ENCODE results near the gene ABCC11.

The ABCC11 gene

DNA sequence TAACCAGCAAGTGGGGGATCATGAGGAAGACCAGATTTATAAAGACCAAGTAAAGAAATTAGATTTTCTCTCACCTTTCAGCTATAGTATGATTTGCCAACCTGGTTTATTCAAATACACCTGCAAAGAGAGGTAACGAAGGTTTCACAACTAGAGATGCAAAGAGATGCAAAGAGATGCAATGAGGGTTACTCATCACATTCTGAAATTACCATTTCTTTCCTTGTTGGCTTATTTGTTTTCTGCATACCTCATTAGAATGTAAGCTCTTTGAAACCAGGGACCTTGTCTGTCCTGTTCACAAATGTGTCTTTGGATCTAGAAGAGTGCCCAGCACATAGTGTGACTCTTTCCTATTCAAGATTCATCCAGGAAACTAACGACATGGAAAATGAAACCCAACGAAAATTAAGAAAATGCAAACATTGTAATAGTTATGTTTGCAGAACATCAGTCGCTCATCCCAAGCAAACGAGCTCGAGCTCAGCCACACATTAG, 12.2 kb downstream of the ABCC11 start:
- no peak overlapping the region for H3K9ac ChIP-seq (ENCODE audit: low read depth, low read length)
- no peaks in the 10 kb centered on the region; the same call in 1 of the 2 replicates for H3K9me3 ChIP-seq (ENCODE audit: control insufficient read depth, insufficient read depth, low read length)

DNA sequence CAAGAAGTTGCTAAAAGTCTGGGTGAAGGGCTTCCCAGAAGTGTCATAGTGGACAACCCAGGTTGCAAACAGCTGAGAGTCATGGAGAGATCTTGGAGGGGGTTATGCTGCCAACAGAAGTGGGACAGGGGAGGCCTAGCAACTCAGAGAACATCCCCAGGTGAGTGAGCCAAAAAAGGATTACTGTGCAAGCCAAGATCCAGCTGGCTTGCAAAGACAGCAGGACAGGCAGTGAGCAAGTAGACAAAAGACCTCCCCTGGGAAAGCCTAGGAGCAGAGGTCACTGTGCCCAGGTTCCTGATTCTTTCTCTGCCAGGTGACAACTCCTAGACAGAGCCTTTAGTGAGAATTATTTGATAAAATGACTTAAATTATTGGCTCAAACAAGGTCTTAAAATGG, 12.7 kb downstream of the ABCC11 start:
- Histone ChIP-seq H3K36me3 (ENCODE audit: insufficient read depth, low read length) (no peaks in the 10 kb centered on the region), H3K9ac (ENCODE audit: low read depth, low read length) (no peak overlapping the region), H3K4me1 (ENCODE audit: insufficient read depth, low read length) (peaks cover 11% of the 10 kb centered on the region; the same call in 1 of the 2 replicates), H3K9me3 (ENCODE audit: control insufficient read depth, insufficient read depth, low read length) (no peaks in the 10 kb centered on the region; the same call in 1 of the 2 replicates)

More for the DNA sequence above, 12.2 kb downstream of the ABCC11 start:
- no peaks in the 10 kb centered on the region for H3K36me3 ChIP-seq (ENCODE audit: insufficient read depth, low read length)
- H3K4me1 ChIP-seq (ENCODE audit: insufficient read depth, low read length): peaks cover 11% of the 10 kb centered on the region; the same call in 1 of the 2 replicates

DNA sequence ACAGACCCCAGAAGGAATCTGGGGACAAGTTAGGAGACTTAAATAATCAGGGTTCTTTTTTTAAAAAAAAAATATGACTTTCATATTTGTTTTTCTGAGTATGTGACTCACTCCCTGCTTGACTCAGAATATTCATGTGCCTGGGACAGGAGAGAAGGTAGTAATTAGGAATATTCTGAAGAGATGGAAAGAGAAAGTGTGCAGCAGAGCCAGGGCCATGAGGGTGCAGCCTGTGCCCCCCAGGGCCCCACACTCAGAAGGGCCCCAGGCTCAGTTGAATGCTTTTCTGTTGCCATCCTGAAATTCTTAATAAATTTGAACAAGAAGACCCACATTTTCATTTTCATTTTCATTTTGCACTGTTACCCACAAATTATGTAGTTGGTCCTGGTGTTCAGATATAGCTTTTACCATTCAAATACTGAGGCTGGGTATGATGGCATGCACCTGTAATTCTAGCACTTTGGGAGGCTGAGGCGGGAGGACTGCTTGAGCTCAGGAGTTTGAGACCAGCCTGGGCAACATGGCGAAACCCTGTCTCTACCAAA, 14.8 kb downstream of the ABCC11 start:
- Histone ChIP-seq H3K4me1 (ENCODE audit: insufficient read depth, low read length) (peaks cover 11% of the 10 kb centered on the region; the same call in 1 of the 2 replicates), H3K9ac (ENCODE audit: low read depth, low read length) (no peak overlapping the region), H3K36me3 (ENCODE audit: insufficient read depth, low read length) (no peaks in the 10 kb centered on the region), H3K9me3 (ENCODE audit: control insufficient read depth, insufficient read depth, low read length) (peaks cover 2% of the 10 kb centered on the region; the same call in 1 of the 2 replicates)

DNA sequence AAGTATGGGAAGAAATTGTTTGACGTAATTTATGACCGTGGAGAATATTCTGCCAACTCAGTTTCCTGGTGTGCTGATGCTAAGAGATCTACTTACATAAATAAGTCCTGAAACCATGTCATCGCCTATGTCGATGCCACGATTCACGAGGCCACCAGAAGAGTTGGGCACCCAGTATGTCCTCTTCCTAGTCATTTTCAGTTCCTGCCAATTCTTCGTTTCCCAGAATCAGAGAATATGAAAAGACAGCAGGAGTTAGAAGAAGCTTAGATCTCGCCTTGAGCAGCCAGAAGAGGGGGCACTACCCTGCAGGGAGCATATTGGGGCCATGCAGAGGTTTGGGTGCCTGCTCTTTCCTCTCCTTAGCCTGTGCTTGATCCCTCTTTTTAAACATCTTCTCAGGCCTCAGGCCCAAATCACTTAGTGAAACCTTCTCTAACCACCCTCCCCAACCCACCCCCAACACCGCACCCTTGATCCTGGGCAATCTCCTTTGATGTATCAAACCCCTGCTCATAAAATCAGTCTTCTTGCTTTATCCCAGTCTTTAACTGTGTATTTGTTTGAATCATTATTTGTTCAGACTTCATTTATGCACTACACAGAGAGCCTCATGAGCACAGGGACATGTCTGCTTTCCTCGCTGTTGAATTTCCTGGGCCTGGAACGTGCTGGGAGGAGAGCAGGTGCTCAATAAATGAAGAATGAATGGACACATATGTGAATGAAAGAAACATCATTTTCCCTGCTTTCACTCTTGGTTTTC, 15.4 kb downstream of the ABCC11 start:
- H3K9me3 ChIP-seq (ENCODE audit: control insufficient read depth, insufficient read depth, low read length): peaks cover 2% of the 10 kb centered on the region; the same call in 1 of the 2 replicates

DNA sequence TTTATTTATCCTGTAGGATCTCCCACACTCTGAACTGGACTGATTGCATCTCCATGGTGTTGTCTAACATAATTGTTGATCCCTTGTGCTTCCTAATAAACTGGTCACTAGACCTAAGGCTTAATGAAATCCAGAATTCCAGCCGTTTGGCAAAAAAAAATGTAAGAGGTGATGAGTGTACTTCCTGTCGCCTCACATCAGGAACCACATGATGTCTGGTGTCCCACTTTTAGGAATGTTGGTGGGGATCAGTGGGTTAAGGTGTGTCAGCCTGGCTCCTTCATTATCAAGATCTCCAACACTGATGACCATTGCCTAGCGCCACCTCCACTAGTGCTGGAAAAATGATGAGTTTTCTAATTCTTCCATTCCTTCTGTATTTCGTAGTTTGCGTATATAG, 21.9 kb downstream of the ABCC11 start:
- Histone ChIP-seq H3K4me1 (ENCODE audit: insufficient read depth, low read length) (no peaks in the 10 kb centered on the region), H3K36me3 (ENCODE audit: insufficient read depth, low read length) (no peaks in the 10 kb centered on the region), H3K9ac (ENCODE audit: low read depth, low read length) (no peak overlapping the region)

More for the DNA sequence above, 15.4 kb downstream of the ABCC11 start:
- H3K36me3 ChIP-seq (ENCODE audit: insufficient read depth, low read length): no peaks in the 10 kb centered on the region
- no peak overlapping the region for H3K9ac ChIP-seq (ENCODE audit: low read depth, low read length)
- H3K4me1 ChIP-seq (ENCODE audit: insufficient read depth, low read length): peaks cover 11% of the 10 kb centered on the region; the same call in 1 of the 2 replicates

DNA sequence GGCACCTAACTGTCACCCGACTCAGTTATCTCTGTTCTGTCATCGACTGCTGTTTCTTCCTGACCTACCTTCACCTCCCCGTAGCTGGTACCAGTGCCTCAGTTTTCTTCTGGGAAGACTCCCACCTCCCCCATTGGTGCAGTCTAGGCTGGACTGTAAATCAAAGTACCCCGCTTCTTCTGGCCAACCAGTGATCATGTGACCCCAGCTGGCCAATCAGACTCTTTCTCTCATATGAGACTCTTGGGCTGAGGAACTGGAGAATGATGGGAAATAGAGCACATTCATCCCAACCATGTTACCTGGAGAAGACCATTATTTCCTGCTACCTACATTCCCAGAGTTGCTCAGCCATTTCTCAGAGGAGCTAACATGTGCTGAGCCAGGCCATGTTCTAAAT, 23.8 kb downstream of the ABCC11 start:
- H3K36me3 ChIP-seq (ENCODE audit: insufficient read depth, low read length): no peaks in the 10 kb centered on the region
- H3K9me3 ChIP-seq (ENCODE audit: control insufficient read depth, insufficient read depth, low read length): no peaks in the 10 kb centered on the region; the same call in 1 of the 2 replicates
- H3K4me1 ChIP-seq (ENCODE audit: insufficient read depth, low read length): no peaks in the 10 kb centered on the region
- H3K9ac ChIP-seq (ENCODE audit: low read depth, low read length): no peak overlapping the region

More for the DNA sequence above, 21.9 kb downstream of the ABCC11 start:
- peaks cover 2% of the 10 kb centered on the region; the same call in 1 of the 2 replicates for H3K9me3 ChIP-seq (ENCODE audit: control insufficient read depth, insufficient read depth, low read length)

DNA sequence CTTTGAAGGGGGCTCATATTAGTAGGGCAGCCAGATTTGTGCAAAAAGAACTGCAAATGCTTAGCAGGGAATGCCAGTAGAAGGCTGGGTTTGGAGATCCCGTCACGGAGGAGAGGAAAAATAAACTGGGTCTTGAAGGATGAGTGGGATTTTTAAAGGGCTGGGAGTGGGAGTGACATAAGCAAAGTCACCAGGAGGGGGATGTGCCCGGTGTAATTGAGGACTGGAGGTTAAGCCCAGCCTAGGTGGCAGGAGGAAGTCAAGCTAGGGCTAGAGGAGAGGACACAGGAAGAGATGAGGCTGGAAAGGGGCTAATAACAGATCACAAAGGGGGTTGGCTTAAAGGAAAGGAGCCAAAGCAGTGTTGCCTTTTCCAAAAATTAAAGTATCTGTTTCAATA, 26.4 kb downstream of the ABCC11 start:
- Histone ChIP-seq H3K36me3 (ENCODE audit: insufficient read depth, low read length) (no peaks in the 10 kb centered on the region), H3K9me3 (ENCODE audit: control insufficient read depth, insufficient read depth, low read length) (no peaks in the 10 kb centered on the region; the same call in 1 of the 2 replicates), H3K9ac (ENCODE audit: low read depth, low read length) (no peak overlapping the region), H3K4me1 (ENCODE audit: insufficient read depth, low read length) (no peaks in the 10 kb centered on the region)

DNA sequence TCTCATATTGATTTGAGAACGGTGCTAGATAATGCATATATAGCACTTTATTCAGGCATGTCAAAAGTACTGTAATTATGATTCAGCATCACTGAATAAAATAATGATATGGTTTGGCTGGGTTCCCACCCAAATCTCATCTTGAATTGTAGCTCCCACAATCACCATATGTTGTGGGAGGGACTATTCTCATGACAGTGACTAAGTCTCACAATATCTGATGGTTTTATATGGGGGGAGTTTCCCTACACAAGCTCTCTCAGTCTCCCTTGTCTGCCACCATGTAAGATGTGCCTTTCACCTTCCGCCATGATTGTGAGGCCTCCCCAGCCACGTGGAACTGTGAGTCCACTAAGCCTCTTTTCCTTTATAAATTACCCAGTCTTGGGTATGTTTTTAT, 28.9 kb downstream of the ABCC11 start:
- no peak overlapping the region for H3K9ac ChIP-seq (ENCODE audit: low read depth, low read length)
- H3K4me1 ChIP-seq (ENCODE audit: insufficient read depth, low read length): no peaks in the 10 kb centered on the region
- no peaks in the 10 kb centered on the region; the same call in 1 of the 2 replicates for H3K9me3 ChIP-seq (ENCODE audit: control insufficient read depth, insufficient read depth, low read length)
- H3K36me3 ChIP-seq (ENCODE audit: insufficient read depth, low read length): no peaks in the 10 kb centered on the region

DNA sequence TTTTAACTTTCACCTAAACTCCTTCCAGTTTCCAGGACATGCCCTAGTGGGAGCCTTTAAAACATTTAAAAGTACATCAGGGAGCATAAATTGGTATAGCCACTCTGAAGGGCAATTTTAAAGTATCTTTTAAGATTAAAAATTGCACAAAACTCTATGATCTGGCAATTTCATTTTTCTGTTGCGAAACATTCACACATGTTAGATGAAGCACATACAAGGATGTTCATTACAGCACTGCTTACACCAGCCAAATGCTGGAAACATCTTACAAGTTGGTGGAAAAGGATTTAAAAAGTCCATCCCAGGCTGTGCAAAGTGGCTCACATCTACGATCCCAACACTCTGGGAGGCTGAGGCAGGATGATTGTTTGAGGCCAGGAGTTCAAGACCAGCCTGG, 29.6 kb downstream of the ABCC11 start:
- H3K36me3 ChIP-seq (ENCODE audit: insufficient read depth, low read length): no peaks in the 10 kb centered on the region
- no peaks in the 10 kb centered on the region; the same call in 1 of the 2 replicates for H3K9me3 ChIP-seq (ENCODE audit: control insufficient read depth, insufficient read depth, low read length)
- H3K4me1 ChIP-seq (ENCODE audit: insufficient read depth, low read length): no peaks in the 10 kb centered on the region
- no peak overlapping the region for H3K9ac ChIP-seq (ENCODE audit: low read depth, low read length)

DNA sequence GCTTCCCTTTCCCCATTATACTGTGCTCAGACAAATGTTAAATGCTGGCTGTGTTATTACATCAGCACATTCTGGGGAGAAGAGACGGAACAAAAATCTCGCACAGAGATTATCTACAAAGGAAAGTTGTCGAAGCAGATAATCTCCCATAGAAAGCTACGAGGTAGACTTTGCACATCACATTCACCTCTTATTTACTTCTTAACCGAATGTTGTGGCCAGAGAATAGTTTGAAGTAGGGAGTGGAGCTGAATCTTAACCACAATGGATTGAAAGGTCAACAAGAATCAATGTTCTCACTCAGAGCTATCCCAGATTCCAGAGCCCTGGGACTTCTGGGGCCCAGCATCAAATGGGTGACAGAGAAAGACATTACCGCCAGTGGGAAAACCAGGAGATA, 31.6 kb downstream of the ABCC11 start:
- H3K9me3 ChIP-seq (ENCODE audit: control insufficient read depth, insufficient read depth, low read length): no peaks in the 10 kb centered on the region; the same call in 1 of the 2 replicates
- no peaks in the 10 kb centered on the region for H3K4me1 ChIP-seq (ENCODE audit: insufficient read depth, low read length)
- H3K9ac ChIP-seq (ENCODE audit: low read depth, low read length): no peak overlapping the region
- no peaks in the 10 kb centered on the region for H3K36me3 ChIP-seq (ENCODE audit: insufficient read depth, low read length)

DNA sequence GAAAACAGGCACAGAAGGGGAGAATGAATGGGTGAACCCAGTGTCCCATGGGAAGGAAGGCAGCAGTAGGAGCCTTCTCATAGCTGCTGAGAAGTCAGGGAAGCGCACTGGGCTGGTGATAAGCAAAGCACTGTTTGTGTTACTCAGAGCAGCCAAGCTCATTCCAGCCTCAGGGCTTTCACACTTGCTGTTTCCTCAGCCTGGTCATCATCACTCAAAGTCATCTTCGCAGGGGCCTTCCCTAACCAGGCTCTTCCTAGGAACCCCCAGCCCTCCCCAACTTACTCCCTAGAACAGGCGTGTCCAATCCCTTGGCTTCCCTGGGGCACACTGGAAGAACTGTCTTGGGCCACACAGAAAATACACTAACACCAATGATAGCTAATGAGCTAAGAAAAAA, 35.3 kb downstream of the ABCC11 start:
- H3K9ac ChIP-seq (ENCODE audit: low read depth, low read length): no peak overlapping the region
- peaks cover under 1% of the 10 kb centered on the region; the same call in 1 of the 2 replicates for H3K4me1 ChIP-seq (ENCODE audit: insufficient read depth, low read length)
- no peaks in the 10 kb centered on the region for H3K9me3 ChIP-seq (ENCODE audit: control insufficient read depth, insufficient read depth, low read length)
- H3K36me3 ChIP-seq (ENCODE audit: insufficient read depth, low read length): no peaks in the 10 kb centered on the region

DNA sequence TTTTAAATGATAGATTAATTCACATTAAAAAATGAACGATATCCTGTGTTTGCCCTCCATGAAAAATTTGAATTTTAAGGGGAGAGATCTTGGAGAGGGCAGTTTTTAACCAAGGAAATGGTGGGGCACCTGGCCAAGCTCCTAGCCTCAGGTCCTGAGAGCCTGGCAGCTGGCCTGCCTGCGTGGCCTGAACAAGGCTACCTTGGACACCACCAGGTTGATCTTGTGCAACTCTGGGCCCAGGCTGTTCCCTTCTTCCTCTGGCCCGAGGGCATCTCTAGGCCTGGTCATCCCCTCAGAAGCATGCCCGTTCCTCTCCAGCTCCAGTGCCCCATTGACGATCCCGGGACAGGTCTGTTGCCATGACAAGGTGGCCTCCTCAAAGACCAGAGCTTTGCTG, 36.6 kb downstream of the ABCC11 start:
- no peaks in the 10 kb centered on the region for H3K9me3 ChIP-seq (ENCODE audit: control insufficient read depth, insufficient read depth, low read length)
- no peaks in the 10 kb centered on the region for H3K36me3 ChIP-seq (ENCODE audit: insufficient read depth, low read length)

DNA sequence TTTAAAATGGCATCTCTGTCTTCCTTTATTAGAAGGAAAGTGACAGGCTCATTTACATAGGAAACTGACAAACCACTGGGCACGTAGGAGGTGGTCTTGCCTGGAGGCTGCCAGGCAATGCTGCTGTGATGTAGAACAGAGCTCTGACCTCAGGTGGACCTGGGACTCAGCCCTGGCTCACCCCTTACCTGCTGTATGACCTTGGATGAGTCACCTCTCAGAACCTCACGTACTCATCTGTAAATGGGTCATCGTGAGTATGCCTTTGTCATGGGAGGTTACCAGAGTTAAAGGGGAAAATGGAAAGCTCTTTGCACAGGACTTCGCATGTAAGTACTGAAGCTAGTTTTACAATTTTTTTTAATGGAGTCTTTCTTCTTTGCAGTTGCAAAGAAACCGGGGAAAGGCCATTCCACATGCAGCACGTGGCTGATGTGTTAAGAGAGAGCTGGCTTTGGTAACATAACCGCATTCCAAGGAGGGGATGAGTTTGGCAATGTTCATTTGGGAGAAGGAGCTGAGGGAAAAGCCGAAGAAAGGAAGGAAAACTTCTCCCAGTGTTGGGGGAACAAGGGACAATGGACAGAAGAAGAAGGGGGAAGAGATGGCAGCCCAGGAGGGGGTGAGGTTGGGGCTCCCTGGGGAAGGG, 40.6 kb downstream of the ABCC11 start:
- H3K4me1 ChIP-seq (ENCODE audit: insufficient read depth, low read length): peaks cover 9% of the 10 kb centered on the region
- H3K36me3 ChIP-seq (ENCODE audit: insufficient read depth, low read length): no peaks in the 10 kb centered on the region
- no peak overlapping the region for H3K9ac ChIP-seq (ENCODE audit: low read depth, low read length)
- no peaks in the 10 kb centered on the region for H3K9me3 ChIP-seq (ENCODE audit: control insufficient read depth, insufficient read depth, low read length)

More for the DNA sequence above, 36.6 kb downstream of the ABCC11 start:
- Histone ChIP-seq H3K9ac (ENCODE audit: low read depth, low read length) (no peak overlapping the region), H3K4me1 (ENCODE audit: insufficient read depth, low read length) (peaks cover 6% of the 10 kb centered on the region; the same call in 1 of the 2 replicates)

DNA sequence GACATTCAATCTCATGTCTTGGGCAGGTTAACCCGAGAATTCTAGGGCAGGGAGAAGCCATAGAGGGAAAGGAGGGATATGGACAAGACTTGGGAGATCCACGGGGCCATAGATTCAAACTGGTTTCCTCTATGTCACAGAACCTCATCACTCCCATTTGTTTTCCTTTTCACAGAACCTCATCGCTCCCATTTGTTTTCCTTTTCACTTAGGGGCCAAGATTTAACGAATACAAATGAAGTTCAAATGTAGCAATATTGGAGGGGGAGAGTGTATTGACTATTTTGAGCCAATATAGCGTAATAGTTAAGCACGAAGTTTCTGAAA, 42.6 kb downstream of the ABCC11 start:
- Histone ChIP-seq H3K36me3 (ENCODE audit: insufficient read depth, low read length) (no peaks in the 10 kb centered on the region), H3K9ac (ENCODE audit: low read depth, low read length) (no peak overlapping the region), H3K9me3 (ENCODE audit: control insufficient read depth, insufficient read depth, low read length) (no peaks in the 10 kb centered on the region), H3K4me1 (ENCODE audit: insufficient read depth, low read length) (peaks cover 9% of the 10 kb centered on the region)
